K562 (cell line): ENCODE data around the gene DGAT2L6. TPM values are rescaled to one million over a fixed set of nuclear protein-coding genes. Genes with fewer than 3 reads are reported as not detected.

Source experiments
- CC2D1A ChIP-seq: fragments of 450-650 bp; IDR thresholded peaks from 2 replicates; pipeline ENCODE4 v1.6.1; 2017; ENCODE audit warnings: mild to moderate bottlenecking
- ELF4 ChIP-seq: fragments of 450-650 bp; formaldehyde crosslinking; IDR thresholded peaks from 2 replicates; pipeline ENCODE4 v1.4.0; 2022; ENCODE audit warnings: missing genetic modification characterization
- ERF ChIP-seq: fragments of 450-650 bp; formaldehyde crosslinking; IDR thresholded peaks from 2 replicates; pipeline ENCODE4 v1.4.0; 2020; ENCODE audit warnings: mild to moderate bottlenecking, mixed read lengths
- ESRRB ChIP-seq: fragments of 250-450 bp; sonication (Bioruptor Pico); IDR thresholded peaks from 2 replicates; pipeline ENCODE4 v1.5.0; 2020; ENCODE audit warnings: mild to moderate bottlenecking, moderate library complexity, borderline replicate concordance
- FOSL1 ChIP-seq: fragments of 200-800 bp; sonication (Bioruptor generic); conservative IDR thresholded peaks from 2 replicates; pipeline ENCODE4 v1.6.1; 2016; ENCODE audit warnings: missing genetic modification characterization, missing compliant biosample characterization
- FOXA1 ChIP-seq: fragments of 450-650 bp; IDR thresholded peaks from 2 replicates; pipeline ENCODE4 v1.6.1; 2016; ENCODE audit warnings: mild to moderate bottlenecking, borderline replicate concordance
- FOXK1 ChIP-seq: sonication (generic); formaldehyde crosslinking; IDR thresholded peaks from 2 replicates; pipeline ENCODE4 v1.8.0; 2022; ENCODE audit warnings: missing genetic modification reagents, mild to moderate bottlenecking, borderline replicate concordance
- MBD2 ChIP-seq: sonication (generic); IDR thresholded peaks from 2 replicates; pipeline ENCODE4 v1.6.1; 2016; ENCODE audit warnings: low read depth, borderline replicate concordance
- MEF2A ChIP-seq: IDR thresholded peaks from 2 replicates; pipeline ENCODE4 v1.6.1; 2011; ENCODE audit warnings: low read depth, mild to moderate bottlenecking, low read length, moderate library complexity; ENCODE audit not compliant: control insufficient read depth
- NFRKB ChIP-seq: fragments of 450-650 bp; IDR thresholded peaks from 2 replicates; pipeline ENCODE4 v1.6.1; 2016; ENCODE audit warnings: low read depth
- SETDB1 ChIP-seq: IDR thresholded peaks from one replicate; pipeline ENCODE4 v1.6.1; 2012; ENCODE audit warnings: low read length, control low read depth, inconsistent platforms
- TOE1 ChIP-seq, 2 experiments: fragments of 450-650 bp in 1 of 2; sonication (generic) in 1 of 2; formaldehyde crosslinking in 1 of 2; IDR thresholded peaks; 2 replicates each; pipeline versions ENCODE4 v1.7.1 to v1.8.0; 2016 to 2022; ENCODE audit warnings: borderline replicate concordance in 2 of 2, mild to moderate bottlenecking in 2 of 2, antibody characterized with exemption in 1 of 2, inconsistent platforms in 1 of 2, low read depth in 1 of 2, missing genetic modification reagents in 1 of 2, moderate library complexity in 1 of 2
- polyA plus RNA-seq, 8 experiments: library from polyadenylated mRNA; depleted of rRNA in 4 of 8; stranded (reverse) in 5 of 8; unstranded in 3 of 8; fragments of >200 nt; fragmentation: Nextera tagmentation in 2 of 8; fragmentation: Illumina TruSeq in 1 of 8; extraction: Ambion mirVana in 2 of 8; extraction: Trizol in 1 of 8; gene quantifications; 2 replicates each; pipeline versions ENCODE4 v1.2.1 to v1.2.3, GENCODE V29; 2011 to 2014; ENCODE audit warnings: inconsistent platforms in 1 of 8, missing spikeins in 1 of 8
- total RNA-seq, 7 experiments: library from RNA; depleted of rRNA in 6 of 7; stranded (reverse); fragments of >200 nt in 6 of 7; fragmentation: Illumina TruSeq in 2 of 7; extraction: Trizol in 2 of 7; gene quantifications; 2 replicates each; pipeline versions ENCODE4 v1.2.1 to v1.2.3, GENCODE V29; 2011 to 2021; ENCODE audit warnings: low replicate concordance in 1 of 7
- TF ChIP-seq, protein P1 (sequence below): fragments of 250-450 bp; sonication (Bioruptor Pico); IDR thresholded peaks from 2 replicates; pipeline ENCODE4 v1.5.0; 2020; ENCODE audit warnings: mild to moderate bottlenecking, borderline replicate concordance
- TF ChIP-seq, protein P2 (sequence below): fragments of 450-650 bp; IDR thresholded peaks from 2 replicates; pipeline ENCODE4 v1.6.1; 2018; ENCODE audit warnings: mild to moderate bottlenecking, low read depth; ENCODE audit not compliant: partially characterized antibody
- TF ChIP-seq, protein P3 (sequence below), 2 experiments: fragments of 250-450 bp in 1 of 2; fragments of 450-650 bp in 1 of 2; sonication (Bioruptor Pico) in 1 of 2; IDR thresholded peaks; 2 replicates each; pipeline versions ENCODE4 v1.6.1 to v1.8.0; 2016 to 2021; ENCODE audit warnings: mild to moderate bottlenecking in 2 of 2, moderate library complexity in 2 of 2, missing compliant biosample characterization in 1 of 2, missing genetic modification characterization in 1 of 2
- TF ChIP-seq, protein P4 (sequence below): fragments of 250-450 bp; sonication (Bioruptor Pico); IDR thresholded peaks from 2 replicates; pipeline ENCODE4 v1.9.0; 2021; ENCODE audit warnings: mild to moderate bottlenecking, inconsistent platforms
- TF ChIP-seq, protein P5 (sequence below), 2 experiments: fragments of 450-650 bp in 1 of 2; sonication (generic) in 1 of 2; formaldehyde crosslinking in 1 of 2; IDR thresholded peaks in 1 of 2; conservative IDR thresholded peaks in 1 of 2; 2 replicates each; pipeline versions ENCODE4 v1.6.1 to v1.8.1; 2016 to 2023; ENCODE audit warnings: mild to moderate bottlenecking in 2 of 2, moderate library complexity in 2 of 2, inconsistent platforms in 1 of 2, missing genetic modification reagents in 1 of 2
- TF ChIP-seq, protein P6 (sequence below): sonication (generic); formaldehyde crosslinking; IDR thresholded peaks from 2 replicates; pipeline ENCODE4 v1.8.0; 2022; ENCODE audit warnings: missing genetic modification reagents, mild to moderate bottlenecking, borderline replicate concordance

The DGAT2L6 gene
- total and polyA plus RNA-seq, 9 of the 15 experiments (the other 6 are each of a cell fraction or from before 2014, with no cell fraction given) = not detected

DNA sequence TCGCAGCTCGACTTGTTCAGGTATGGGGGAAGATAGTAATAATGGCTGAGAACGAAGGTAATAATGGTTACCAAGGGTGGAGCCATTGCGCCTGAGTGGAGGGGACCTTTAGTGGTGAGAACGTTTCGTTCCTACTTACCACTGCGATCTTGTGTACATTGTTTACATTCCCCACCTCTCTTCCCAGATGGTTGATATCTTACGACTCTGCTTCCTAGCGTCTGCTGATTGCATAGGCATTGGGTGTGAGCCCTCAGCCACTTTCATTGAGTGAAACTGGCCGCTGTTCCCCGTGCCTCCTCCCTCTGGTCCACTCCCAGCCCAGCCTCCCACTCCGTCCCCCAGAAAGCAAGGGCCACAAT is 43.2 kb upstream of the DGAT2L6 start (continued):
- TF ChIP-seq CC2D1A (no peak), MBD2 (0 out of 2 replicates have a peak, but pooled peaks have one; percentile 1), FOXA1 (no peak), ERF (CRISPR knock-in tag) (no peak), SETDB1 (no peak), ELF4 (no peak), FOSL1 (tag) (no peak), NFRKB (peak; percentile 45; the same call in 1 of the 2 replicates), ESRRB (CRISPR knock-in tag) (no peak), TOE1 (IDR thresholded peaks at IDR 0.05; ENCODE audit: borderline replicate concordance) (no peak), TOE1 (CRISPR knock-in tag; IDR thresholded peaks at IDR 0.05; ENCODE audit: borderline replicate concordance, low read depth) (no peak), FOXK1 (no peak), MEF2A (no peak)
- TF ChIP-seq, protein P1, sequence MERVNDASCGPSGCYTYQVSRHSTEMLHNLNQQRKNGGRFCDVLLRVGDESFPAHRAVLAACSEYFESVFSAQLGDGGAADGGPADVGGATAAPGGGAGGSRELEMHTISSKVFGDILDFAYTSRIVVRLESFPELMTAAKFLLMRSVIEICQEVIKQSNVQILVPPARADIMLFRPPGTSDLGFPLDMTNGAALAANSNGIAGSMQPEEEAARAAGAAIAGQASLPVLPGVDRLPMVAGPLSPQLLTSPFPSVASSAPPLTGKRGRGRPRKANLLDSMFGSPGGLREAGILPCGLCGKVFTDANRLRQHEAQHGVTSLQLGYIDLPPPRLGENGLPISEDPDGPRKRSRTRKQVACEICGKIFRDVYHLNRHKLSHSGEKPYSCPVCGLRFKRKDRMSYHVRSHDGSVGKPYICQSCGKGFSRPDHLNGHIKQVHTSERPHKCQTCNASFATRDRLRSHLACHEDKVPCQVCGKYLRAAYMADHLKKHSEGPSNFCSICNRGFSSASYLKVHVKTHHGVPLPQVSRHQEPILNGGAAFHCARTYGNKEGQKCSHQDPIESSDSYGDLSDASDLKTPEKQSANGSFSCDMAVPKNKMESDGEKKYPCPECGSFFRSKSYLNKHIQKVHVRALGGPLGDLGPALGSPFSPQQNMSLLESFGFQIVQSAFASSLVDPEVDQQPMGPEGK (CRISPR knock-in tag) = no peak
- TF ChIP-seq, protein P2, sequence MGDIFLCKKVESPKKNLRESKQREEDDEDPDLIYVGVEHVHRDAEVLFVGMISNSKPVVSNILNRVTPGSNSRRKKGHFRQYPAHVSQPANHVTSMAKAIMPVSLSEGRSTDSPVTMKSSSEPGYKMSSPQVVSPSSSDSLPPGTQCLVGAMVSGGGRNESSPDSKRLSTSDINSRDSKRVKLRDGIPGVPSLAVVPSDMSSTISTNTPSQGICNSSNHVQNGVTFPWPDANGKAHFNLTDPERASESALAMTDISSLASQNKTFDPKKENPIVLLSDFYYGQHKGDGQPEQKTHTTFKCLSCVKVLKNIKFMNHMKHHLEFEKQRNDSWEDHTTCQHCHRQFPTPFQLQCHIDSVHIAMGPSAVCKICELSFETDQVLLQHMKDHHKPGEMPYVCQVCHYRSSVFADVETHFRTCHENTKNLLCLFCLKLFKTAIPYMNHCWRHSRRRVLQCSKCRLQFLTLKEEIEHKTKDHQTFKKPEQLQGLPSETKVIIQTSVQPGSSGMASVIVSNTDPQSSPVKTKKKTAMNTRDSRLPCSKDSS = no peak
- TF ChIP-seq, protein P3, sequence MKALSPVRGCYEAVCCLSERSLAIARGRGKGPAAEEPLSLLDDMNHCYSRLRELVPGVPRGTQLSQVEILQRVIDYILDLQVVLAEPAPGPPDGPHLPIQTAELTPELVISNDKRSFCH (CRISPR knock-in tag; IDR thresholded peaks at IDR 0.05) = no peak
- TF ChIP-seq, protein P3 (tag; IDR thresholded peaks at IDR 0.05) = no peak
- TF ChIP-seq, protein P4, sequence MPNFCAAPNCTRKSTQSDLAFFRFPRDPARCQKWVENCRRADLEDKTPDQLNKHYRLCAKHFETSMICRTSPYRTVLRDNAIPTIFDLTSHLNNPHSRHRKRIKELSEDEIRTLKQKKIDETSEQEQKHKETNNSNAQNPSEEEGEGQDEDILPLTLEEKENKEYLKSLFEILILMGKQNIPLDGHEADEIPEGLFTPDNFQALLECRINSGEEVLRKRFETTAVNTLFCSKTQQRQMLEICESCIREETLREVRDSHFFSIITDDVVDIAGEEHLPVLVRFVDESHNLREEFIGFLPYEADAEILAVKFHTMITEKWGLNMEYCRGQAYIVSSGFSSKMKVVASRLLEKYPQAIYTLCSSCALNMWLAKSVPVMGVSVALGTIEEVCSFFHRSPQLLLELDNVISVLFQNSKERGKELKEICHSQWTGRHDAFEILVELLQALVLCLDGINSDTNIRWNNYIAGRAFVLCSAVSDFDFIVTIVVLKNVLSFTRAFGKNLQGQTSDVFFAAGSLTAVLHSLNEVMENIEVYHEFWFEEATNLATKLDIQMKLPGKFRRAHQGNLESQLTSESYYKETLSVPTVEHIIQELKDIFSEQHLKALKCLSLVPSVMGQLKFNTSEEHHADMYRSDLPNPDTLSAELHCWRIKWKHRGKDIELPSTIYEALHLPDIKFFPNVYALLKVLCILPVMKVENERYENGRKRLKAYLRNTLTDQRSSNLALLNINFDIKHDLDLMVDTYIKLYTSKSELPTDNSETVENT = no peak
- TF ChIP-seq, protein P5, sequence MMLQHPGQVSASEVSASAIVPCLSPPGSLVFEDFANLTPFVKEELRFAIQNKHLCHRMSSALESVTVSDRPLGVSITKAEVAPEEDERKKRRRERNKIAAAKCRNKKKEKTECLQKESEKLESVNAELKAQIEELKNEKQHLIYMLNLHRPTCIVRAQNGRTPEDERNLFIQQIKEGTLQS (IDR thresholded peaks at IDR 0.05) = no peak
- TF ChIP-seq, protein P5 (CRISPR knock-in tag; conservative IDR thresholded peaks at IDR 0.05) = no peak
- TF ChIP-seq, protein P6, sequence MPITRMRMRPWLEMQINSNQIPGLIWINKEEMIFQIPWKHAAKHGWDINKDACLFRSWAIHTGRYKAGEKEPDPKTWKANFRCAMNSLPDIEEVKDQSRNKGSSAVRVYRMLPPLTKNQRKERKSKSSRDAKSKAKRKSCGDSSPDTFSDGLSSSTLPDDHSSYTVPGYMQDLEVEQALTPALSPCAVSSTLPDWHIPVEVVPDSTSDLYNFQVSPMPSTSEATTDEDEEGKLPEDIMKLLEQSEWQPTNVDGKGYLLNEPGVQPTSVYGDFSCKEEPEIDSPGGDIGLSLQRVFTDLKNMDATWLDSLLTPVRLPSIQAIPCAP = no peak
